Measurements from ENCODE around the gene PAK1.

Gene PAK1

GRCh38 chr11:77370217-77370616 is 103.7 kb downstream of the PAK1 start:
- peak; percentile 18 for DNase-seq (ENCODE audit: low read depth)

- peak; percentile 56 for DNase-seq (ENCODE audit: low read depth)
These were observed 112.7 kb downstream of the PAK1 start for GRCh38 chr11:77361184-77361583.

GRCh38 chr11:77359481-77359880 is 114.4 kb downstream of the PAK1 start:
- DNase-seq (ENCODE audit: low read depth) = no peak

GRCh38 chr11:77353131-77353530 is 120.8 kb downstream of the PAK1 start:
- no peak for DNase-seq (ENCODE audit: low read depth)

GRCh38 chr11:77351281-77351886 is 122.5 kb downstream of the PAK1 start:
- DNase-seq (ENCODE audit: low read depth) = no peak

GRCh38 chr11:77347948-77348347 is 125.9 kb downstream of the PAK1 start:
- no peak for DNase-seq (ENCODE audit: low read depth)

- peak; percentile 92 for DNase-seq (ENCODE audit: low read depth)
These were observed 126.8 kb downstream of the PAK1 start for GRCh38 chr11:77346906-77347603.

GRCh38 chr11:77345621-77346020 is 128.3 kb downstream of the PAK1 start:
- DNase-seq (ENCODE audit: low read depth) = peak; percentile 84

GRCh38 chr11:77340501-77340900 is 133.4 kb downstream of the PAK1 start:
- no peak for DNase-seq (ENCODE audit: low read depth)

GRCh38 chr11:77332259-77332658 is 141.6 kb downstream of the PAK1 start:
- DNase-seq (ENCODE audit: low read depth) = no peak

- DNase-seq (ENCODE audit: low read depth) = no peak
These were observed 148.7 kb downstream of the PAK1 start for GRCh38 chr11:77325159-77325558.

GRCh38 chr11:77324508-77324907 is 149.4 kb downstream of the PAK1 start:
- DNase-seq (ENCODE audit: low read depth) = peak; percentile 40

- peak; percentile 50 for DNase-seq (ENCODE audit: low read depth)
These were observed 150.8 kb downstream of the PAK1 start for GRCh38 chr11:77322926-77323590.

GRCh38 chr11:77322506-77322905 is 151.4 kb downstream of the PAK1 start:
- DNase-seq (ENCODE audit: low read depth) = peak; percentile 56

GRCh38 chr11:77320351-77320750 is 153.5 kb downstream of the PAK1 start:
- no peak for DNase-seq (ENCODE audit: low read depth)

GRCh38 chr11:77318600-77318999 is 155.3 kb downstream of the PAK1 start:
- no peak for DNase-seq (ENCODE audit: low read depth)

- DNase-seq (ENCODE audit: low read depth) = no peak
These were observed 157.1 kb downstream of the PAK1 start for GRCh38 chr11:77316733-77317342.

- DNase-seq (ENCODE audit: low read depth) = no peak
These were observed 161.8 kb downstream of the PAK1 start for GRCh38 chr11:77312107-77312506.

- no peak for DNase-seq (ENCODE audit: low read depth)
These were observed 162.2 kb downstream of the PAK1 start for GRCh38 chr11:77311701-77312100.

GRCh38 chr11:77310721-77311120 is 163.2 kb downstream of the PAK1 start:
- DNase-seq (ENCODE audit: low read depth) = no peak

GRCh38 chr11:77309401-77310085 is 164.4 kb downstream of the PAK1 start:
- no peak for DNase-seq (ENCODE audit: low read depth)

- no peak for DNase-seq (ENCODE audit: low read depth)
These were observed 165.1 kb downstream of the PAK1 start for GRCh38 chr11:77308838-77309237.
